ENCODE results near the gene KIF2C.
"Not testable (repeated sequence)": the region's sequence is repeated elsewhere in the genome, so short reads cannot be mapped to it uniquely, and the experiment has no call there.

KIF2C gene

DNA sequence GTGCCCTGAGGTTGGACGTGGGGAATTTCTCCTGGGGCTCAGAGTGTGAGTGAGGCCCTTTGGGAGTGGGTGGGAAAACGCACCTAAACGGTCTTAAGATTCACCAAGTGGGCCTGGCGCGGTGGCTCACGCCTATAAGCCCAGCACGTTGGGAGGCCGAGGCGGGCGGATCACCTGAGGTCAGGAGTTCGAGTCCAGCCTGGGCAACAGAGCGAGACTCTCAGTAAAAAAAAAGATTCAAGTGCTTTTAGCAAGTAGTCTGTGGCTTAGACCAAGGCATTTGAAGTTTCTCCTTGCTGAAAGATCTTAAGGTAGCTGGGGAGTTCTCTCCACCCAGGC lies 37.1 kb downstream of the KIF2C start:
- no peak for DNase-seq

DNA sequence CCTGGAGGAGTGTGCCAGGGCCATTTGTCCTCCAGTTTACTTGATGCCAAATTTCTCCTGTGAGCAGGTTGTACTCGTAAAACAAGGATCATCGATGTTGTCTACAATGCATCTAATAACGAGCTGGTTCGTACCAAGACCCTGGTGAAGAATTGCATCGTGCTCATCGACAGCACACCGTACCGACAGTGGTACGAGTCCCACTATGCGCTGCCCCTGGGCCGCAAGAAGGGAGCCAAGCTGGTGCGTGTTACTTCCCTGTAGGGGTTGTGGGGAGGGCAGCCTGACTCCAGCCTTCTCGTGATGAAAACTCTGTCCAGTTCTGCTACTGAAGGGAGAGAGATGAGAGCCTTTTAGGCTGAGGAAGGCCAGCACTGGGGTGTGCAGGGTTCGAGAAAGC lies 37.9 kb downstream of the KIF2C start:
- no peak for DNase-seq

DNA sequence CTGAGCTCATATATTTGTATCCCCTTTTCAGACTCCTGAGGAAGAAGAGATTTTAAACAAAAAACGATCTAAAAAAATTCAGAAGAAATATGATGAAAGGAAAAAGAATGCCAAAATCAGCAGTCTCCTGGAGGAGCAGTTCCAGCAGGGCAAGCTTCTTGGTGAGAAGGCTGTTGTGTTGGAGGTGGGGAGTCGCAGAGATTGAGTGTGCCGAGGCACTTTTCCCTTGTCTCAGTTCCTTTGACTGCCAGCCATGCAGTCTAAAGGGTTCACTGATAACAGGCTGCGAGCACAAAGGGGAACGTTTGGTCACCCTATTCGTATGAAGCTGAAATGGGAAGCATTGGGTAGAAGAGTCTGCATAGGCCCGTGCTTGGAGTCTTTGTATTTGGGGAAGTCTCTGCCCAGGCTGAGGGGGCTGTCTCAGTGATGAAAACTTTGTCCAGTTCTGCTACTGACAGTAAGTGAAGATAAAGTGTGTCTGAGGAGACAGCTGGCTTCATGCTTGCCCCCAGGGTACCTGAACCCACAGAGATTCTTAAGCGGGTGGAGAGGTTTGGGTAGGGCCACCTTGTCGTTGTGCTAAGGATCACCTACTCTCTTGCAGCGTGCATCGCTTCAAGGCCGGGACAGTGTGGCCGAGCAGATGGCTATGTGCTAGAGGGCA lies 38.5 kb downstream of the KIF2C start:
- DNase-seq, result no peak

DNA sequence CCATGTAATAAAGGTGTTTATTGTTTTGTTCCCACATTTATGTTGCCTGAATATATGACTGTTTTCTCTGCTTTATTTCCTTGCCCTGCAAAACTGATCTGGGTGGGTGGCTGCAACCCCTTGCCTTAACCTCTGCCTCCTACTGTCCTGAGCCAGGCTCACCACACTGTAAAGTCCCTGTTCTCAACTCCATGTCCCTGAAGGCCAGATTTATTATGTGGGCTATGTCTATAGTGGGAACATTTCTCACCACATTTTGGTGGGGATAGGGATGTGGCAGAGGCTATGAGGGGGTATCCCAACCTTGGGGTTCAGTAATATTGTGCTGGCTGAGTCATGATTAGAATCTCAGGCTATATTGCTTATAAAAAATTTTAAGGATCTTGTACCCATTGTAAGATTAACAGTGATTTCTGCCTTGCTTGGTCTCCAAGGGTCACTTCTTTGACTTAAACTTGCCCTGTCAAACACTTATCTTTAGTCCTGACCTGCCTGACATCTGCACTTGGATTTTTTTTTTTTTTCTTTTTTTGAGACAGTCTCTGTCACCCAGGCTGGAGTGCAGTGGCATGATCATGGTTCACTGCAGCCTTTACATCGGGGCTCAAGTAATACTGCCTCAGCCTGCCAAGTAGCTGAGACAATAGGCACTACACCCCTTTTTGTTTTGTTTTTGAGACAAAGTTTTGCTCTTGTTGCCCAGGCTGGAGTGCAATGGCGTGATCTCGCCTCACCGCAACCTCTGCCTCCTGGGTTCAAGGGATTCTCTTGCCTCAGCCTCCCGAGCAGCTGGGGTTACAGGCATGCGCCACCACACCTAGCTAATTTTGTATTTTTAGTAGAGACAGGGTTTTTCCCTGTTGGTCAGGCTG lies 39.3 kb downstream of the KIF2C start:
- no peak for DNase-seq

DNA sequence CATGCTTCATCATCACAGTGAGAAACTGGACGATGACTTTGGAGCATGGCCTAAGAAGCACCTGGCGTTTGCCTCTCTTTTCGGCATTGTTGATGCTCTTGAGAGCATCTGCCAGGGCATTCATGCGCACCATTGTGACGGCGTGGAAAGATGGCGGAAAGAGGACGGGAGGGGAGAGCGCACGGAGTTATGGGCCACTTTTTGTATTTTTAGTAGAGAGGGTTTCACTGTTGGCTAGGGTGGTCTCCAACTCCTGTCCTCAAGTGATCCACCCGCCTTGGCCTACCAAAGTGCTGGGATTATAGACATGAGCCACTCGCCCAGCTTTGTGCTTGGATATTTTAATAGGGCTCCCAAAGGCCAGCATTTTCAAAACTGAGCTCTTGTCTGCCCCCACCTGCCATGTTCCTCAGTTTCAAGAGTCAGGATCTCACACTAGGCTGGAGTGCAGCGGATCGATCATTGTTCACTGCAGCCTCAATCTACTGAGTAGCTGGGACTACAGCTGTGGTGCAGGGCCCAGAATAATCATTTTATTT lies 41.0 kb downstream of the KIF2C start:
- no peak for DNase-seq

- no peak for DNase-seq
These were observed 44.1 kb downstream of the KIF2C start for GRCh38 chr1:44783697-44784093.

GRCh38 chr1:44784094-44785028 lies 44.7 kb downstream of the KIF2C start:
- no peak for DNase-seq

- no peak for DNase-seq
These were observed 45.4 kb downstream of the KIF2C start for GRCh38 chr1:44785029-44785380.

- no peak for DNase-seq
These were observed 46.0 kb downstream of the KIF2C start for GRCh38 chr1:44785501-44786137.

DNA sequence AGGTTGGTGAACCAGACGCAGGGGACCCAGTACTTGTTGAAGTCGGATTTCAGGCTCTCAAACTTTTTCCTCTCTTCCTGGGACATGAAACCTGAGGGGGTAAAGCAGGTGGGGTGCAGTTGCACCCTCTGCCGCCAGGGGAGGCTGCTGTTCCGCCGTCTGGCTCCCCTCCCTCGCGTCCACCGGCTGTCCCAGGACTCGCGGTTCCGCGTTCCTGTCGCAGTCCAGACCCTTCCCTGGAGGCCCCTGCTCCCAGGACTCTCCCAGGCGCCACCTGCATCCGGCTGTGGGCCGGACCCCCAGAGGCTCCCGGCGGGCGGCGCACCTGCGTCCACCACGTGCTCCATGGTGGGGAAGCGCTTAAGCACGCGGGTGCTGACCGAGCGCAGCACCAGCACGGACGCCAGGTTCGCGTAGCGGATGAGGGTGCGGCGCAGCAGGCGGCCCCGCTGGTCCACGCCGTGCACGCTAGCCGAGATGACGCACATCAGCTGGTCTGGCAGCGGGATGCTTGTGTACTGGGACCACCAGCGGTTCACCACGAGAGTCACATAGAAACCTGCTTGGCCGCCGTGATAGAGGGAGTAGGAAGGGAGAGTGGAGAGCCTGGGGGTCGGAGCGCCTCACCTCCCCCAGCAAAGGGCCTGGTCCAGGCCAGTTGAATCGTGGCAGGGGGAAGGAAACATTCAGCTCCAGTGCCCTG lies 46.7 kb downstream of the KIF2C start:
- peak in 1 of 2 donors; percentile 40 for DNase-seq

DNA sequence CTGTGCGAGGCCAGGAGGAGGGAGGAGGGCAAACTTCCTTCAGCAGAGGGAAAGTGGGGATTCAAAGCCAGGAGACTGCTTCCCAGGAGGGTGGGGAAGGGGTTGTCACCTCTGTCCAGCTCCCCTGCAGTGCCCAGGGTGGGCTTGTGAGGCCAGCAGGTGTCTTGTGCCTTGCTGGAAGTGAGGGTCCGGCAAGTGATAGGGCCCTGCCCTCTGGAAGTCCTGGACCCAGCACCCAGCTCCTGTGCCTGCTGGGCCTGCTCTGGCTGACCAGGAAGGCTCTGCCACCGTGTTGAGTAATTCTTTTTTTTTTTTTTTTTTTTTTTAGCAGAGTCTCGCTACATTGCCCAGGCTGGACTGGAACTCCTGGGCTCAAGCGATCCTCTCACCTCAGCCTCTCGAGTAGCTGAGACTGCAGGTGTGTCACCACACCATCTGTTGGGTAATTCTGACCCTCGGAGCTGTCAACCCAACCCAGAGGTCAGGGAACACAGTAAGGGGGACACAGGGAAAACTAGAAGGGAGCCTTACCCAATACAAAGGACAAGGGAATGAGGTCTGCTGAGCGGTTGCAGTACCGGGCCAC lies 47.3 kb downstream of the KIF2C start:
- no peak for DNase-seq

- DNase-seq, result no peak
These were observed 47.9 kb downstream of the KIF2C start for GRCh38 chr1:44787506-44787905.

DNA sequence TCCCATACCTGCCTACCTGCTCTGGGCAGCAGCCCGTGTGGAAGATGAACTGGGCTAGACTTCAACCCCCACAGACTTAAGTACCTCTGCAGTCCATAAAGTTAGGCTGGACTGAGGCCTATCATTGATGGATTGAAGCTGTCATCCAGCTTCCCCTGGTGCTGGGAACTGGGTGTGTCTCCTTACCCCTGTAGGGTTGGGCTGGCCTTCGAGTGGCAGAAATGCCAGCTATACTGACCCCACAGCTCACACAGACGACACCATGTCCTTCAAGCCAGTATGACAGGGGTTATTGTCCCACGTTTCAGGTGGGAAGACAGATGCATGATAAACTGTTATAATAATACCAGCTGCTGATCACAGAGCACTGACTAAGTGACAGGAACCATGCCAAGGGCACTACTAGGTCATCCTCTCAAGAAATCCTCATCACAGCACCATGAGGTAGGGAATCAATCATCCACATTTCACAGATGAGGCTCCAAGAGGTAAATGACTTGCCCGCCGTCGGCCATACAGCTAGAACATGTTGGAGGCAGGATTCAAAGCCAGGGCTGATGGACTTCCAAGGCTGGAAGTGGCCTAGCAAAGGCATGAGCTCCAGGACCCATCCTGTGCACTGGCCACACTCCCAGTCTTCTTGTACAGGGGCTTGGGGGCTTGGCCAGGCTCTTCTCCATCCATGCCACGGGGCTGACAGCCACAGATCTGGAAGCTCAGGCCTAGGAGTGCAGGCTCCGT lies 48.7 kb downstream of the KIF2C start, which contains the start of gene BEST4:
Gene BEST4, minus strand, starts transcription at position 51 of the 741 bp plus-strand sequence. CDS start 465 bp downstream, outside the sequence.
- DNase-seq, result no peak

- DNase-seq, result no peak
These were observed 51.5 kb downstream of the KIF2C start for GRCh38 chr1:44790968-44791801.

- no peak for DNase-seq
These were observed 53.3 kb downstream of the KIF2C start for GRCh38 chr1:44792736-44793502.

DNA sequence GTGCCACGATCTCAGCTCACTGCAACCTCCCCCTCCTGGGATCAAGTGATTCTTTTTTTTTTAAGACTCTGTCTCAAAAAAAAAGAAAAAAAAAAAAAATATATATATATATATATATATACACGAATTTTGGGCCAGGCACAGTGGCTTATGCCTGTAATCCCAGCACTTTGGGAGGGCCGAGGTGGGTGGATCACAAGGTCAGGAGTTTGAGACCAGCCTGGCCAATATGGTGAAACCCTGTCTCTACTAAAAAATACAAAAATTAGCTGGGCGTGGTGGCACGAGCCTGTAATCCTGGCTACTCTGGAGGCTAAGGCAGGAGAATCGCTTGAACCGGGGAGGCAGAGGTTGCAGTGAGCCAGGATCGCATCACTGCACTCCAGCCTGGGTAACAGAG lies 58.2 kb downstream of the KIF2C start:
- DNase-seq, result not testable (repeated sequence)

GRCh38 chr1:44798481-44799365 lies 59.1 kb downstream of the KIF2C start:
- no peak for DNase-seq

Measured in hippocampal formation (tissue), 2 donors.